HG03520 (cell line): ENCODE results near the gene DDHD1.
"Not testable (repeated sequence)": the region's sequence is repeated elsewhere in the genome, so short reads cannot be mapped to it uniquely, and the experiment has no call there.

Experiments used
- ATAC-seq: cut with Tn5 transposase; IDR thresholded peaks from one replicate; pipeline ENCODE4 v1.9.1; 2021; ENCODE audit warnings: mild to moderate bottlenecking, moderate library complexity; ENCODE audit not compliant: unreplicated experiment

The DDHD1 gene

GRCh38 chr14:53152887-53153701 is at the start of gene DDHD1:
DDHD1 (minus strand) TSS chr14:53153323; CDS start chr14:53153098, 225 bp downstream.
- peak; percentile 71 for ATAC-seq

- ATAC-seq, result no peak
Measured at GRCh38 chr14:53195949-53196348, 42.8 kb upstream of the DDHD1 start.

- ATAC-seq, result no peak
Measured at GRCh38 chr14:53193193-53193592, 40.1 kb upstream of the DDHD1 start.

- no peak for ATAC-seq
Measured at GRCh38 chr14:53192052-53192760, 39.1 kb upstream of the DDHD1 start.

GRCh38 chr14:53190938-53191337 is 37.8 kb upstream of the DDHD1 start:
- ATAC-seq, result no peak

GRCh38 chr14:53187921-53188463 is 34.9 kb upstream of the DDHD1 start:
- no peak for ATAC-seq

GRCh38 chr14:53186532-53186931 is 33.4 kb upstream of the DDHD1 start:
- no peak for ATAC-seq

- ATAC-seq, result no peak
Measured at GRCh38 chr14:53183611-53184010, 30.5 kb upstream of the DDHD1 start.

- no peak for ATAC-seq
Measured at GRCh38 chr14:53183056-53183455, 29.9 kb upstream of the DDHD1 start.

- ATAC-seq, result not testable (repeated sequence)
Measured at GRCh38 chr14:53181463-53182081, 28.4 kb upstream of the DDHD1 start.

GRCh38 chr14:53180272-53181221 is 27.4 kb upstream of the DDHD1 start:
- no peak for ATAC-seq

GRCh38 chr14:53179486-53180005 is 26.4 kb upstream of the DDHD1 start:
- not testable (repeated sequence) for ATAC-seq

GRCh38 chr14:53175375-53175774 is 22.3 kb upstream of the DDHD1 start:
- ATAC-seq, result no peak

- no peak for ATAC-seq
Measured at GRCh38 chr14:53174918-53175317, 21.8 kb upstream of the DDHD1 start.

GRCh38 chr14:53168786-53169185 is 15.7 kb upstream of the DDHD1 start:
- ATAC-seq, result no peak

- ATAC-seq, result no peak
Measured at GRCh38 chr14:53167602-53168328, 14.6 kb upstream of the DDHD1 start.

GRCh38 chr14:53161758-53162435 is 8.8 kb upstream of the DDHD1 start:
- ATAC-seq, result no peak

- ATAC-seq, result no peak
Measured at GRCh38 chr14:53156238-53156637, 3.1 kb upstream of the DDHD1 start.

GRCh38 chr14:53153702-53154112 is 584 bp upstream of the DDHD1 start:
- no peak for ATAC-seq
